ENCODE data around the gene CSRP2.

Gene CSRP2

GRCh38 chr12:76859611-76860010, 19.2 kb downstream of the CSRP2 start:
- DNase-seq = no peak

- DNase-seq = no peak
Measured at GRCh38 chr12:76856018-76856644, 22.7 kb downstream of the CSRP2 start.

- no peak for DNase-seq
Measured at GRCh38 chr12:76855271-76855670, 23.5 kb downstream of the CSRP2 start.

GRCh38 chr12:76852106-76852505, 26.7 kb downstream of the CSRP2 start:
- no peak for DNase-seq

- no peak for DNase-seq
Measured at GRCh38 chr12:76848132-76848531, 30.7 kb downstream of the CSRP2 start.

GRCh38 chr12:76847260-76847659, 31.6 kb downstream of the CSRP2 start:
- no peak for DNase-seq

GRCh38 chr12:76836633-76837032, 42.2 kb downstream of the CSRP2 start:
- no peak for DNase-seq

GRCh38 chr12:76830436-76830835, 48.4 kb downstream of the CSRP2 start:
- DNase-seq = no peak

GRCh38 chr12:76820888-76821482, 57.8 kb downstream of the CSRP2 start:
- no peak for DNase-seq

- no peak for DNase-seq
Measured at GRCh38 chr12:76813972-76814371, 64.8 kb downstream of the CSRP2 start.

GRCh38 chr12:76813265-76813664, 65.6 kb downstream of the CSRP2 start:
- DNase-seq = no peak

- no peak for DNase-seq
Measured at GRCh38 chr12:76811976-76812375, 66.8 kb downstream of the CSRP2 start.

GRCh38 chr12:76810671-76811419, 68.0 kb downstream of the CSRP2 start:
- DNase-seq = no peak
